ENCODE data around the gene ECI1. TPM values are rescaled to one million over a fixed set of nuclear protein-coding genes. Genes with fewer than 3 reads are reported as not detected.

ECI1 gene
- total and polyA plus RNA-seq, 2 of the 13 experiments (the other 11 are each of a cell fraction or from before 2014, with no cell fraction given), result 82.0 to 102 TPM

DNA sequence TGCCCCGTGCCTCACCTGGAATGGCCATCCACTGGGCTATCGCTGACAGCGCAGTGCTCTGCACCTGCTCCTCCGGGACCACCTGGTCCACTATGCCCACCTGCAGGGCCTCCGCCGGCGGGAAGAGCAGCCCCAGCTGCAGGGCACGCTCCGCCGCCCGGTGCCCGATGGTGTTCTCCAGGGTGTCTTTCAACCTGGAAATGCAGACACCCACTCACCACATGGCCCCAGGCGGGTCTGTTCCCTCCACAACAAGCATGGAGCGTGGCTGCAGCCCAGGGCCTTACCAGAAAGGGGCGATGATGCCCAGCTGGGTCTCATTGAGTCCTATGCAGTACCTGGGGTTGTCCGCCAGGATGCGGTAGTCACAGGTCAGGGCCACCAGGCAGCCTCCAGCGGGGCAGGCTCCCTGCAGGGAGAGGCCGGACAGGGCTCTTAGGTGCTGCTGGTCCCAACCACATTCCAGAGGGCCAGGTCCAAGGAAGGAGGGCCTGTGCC lies 8.3 kb downstream of the ECI1 start:
- peaks cover under 1% of the 10 kb centered on the region for H3K79me2 ChIP-seq (ENCODE audit: insufficient read depth, low read length)
- H3K4me2 ChIP-seq (ENCODE audit: low read depth, low read length), result no peak overlapping the region
- intact Hi-C loops (cut with micrococcal nuclease; ENCODE audit: unreplicated experiment) (no loop called here), in situ Hi-C loops (cut with HindIII; ENCODE audit: extremely low pct_ligation_motif_present, low pct_unique_long_range_greater_than_20kb) (no loop called here)
- no peak overlapping the region for H2AFZ ChIP-seq (ENCODE audit: low read length)
- BruUV-seq (replicated peaks), result no TSS peak
- ChIA-PET POLR2A (interaction anchor here (0.6 kb wide), 1 partner anchor 662 kb away, joined by 3 read pairs; no protein-coding TSS in a partner anchor), CTCF (ENCODE audit: low intra/inter-chr PET ratio, low total read pairs) (no interaction called here)
- H3K27ac ChIP-seq (ENCODE audit: extremely low read length, insufficient read depth, low read length), result no peak overlapping the region
- ATAC-seq (peak; percentile 21), FAIRE-seq (no peak), DNase-seq (ENCODE audit: low spot score) (no peak)
- H3K4me1 ChIP-seq (ENCODE audit: insufficient read depth, low read length), result peaks cover 17% of the 10 kb centered on the region
- TF ChIP-seq AGO2 (optimal IDR thresholded peaks at IDR 0.05; ENCODE audit: low read depth, low read length) (peak; percentile 76), ZNF790 (CRISPR knock-in tag; IDR thresholded peaks at IDR 0.05; ENCODE audit: borderline replicate concordance) (no peak), RBFOX2 (IDR thresholded peaks at IDR 0.05; ENCODE audit: low read depth, low read length) (peak; percentile 40; the same call in 1 of the 2 replicates), ZKSCAN5 (CRISPR knock-in tag; IDR thresholded peaks at IDR 0.05) (no peak), ZBTB33 (CRISPR knock-in tag; IDR thresholded peaks at IDR 0.05) (0 out of 2 replicates have a peak, but pooled peaks have one; percentile 49)
- H3K4me3 ChIP-seq (replicated peaks in 1 of 3; ENCODE audit: insufficient read depth in 1 of 3, low read depth in 2 of 3, low read length in 3 of 3), result no peak overlapping the region
- peaks cover 25 to 47% of the 10 kb centered on the region in 2 experiments; a peak in 4 of 5 replicates for H3K36me3 ChIP-seq (replicated peaks in 1 of 2; ENCODE audit: control insufficient read depth in 1 of 2, insufficient read depth in 2 of 2, low read length in 2 of 2)
- 0 out of 2 replicates have a peak, but pooled peaks cover 2% of the 10 kb centered on the region for H4K20me1 ChIP-seq (ENCODE audit: insufficient read depth, low read length)
- no peak overlapping the region for H3K9ac ChIP-seq (ENCODE audit: insufficient read depth, low read depth, low read length)
- H3K9me3 ChIP-seq (ENCODE audit: low read length), result no peaks in the 10 kb centered on the region
- WGBS (ENCODE audit: low lambda C conversion rate), result 96% methylated on average over 14 of the region's 19 CpGs
- no peaks in the 10 kb centered on the region for H3K27me3 ChIP-seq (ENCODE audit: control insufficient read depth in 1 of 2, insufficient read depth in 2 of 2, low read length in 2 of 2)

DNA sequence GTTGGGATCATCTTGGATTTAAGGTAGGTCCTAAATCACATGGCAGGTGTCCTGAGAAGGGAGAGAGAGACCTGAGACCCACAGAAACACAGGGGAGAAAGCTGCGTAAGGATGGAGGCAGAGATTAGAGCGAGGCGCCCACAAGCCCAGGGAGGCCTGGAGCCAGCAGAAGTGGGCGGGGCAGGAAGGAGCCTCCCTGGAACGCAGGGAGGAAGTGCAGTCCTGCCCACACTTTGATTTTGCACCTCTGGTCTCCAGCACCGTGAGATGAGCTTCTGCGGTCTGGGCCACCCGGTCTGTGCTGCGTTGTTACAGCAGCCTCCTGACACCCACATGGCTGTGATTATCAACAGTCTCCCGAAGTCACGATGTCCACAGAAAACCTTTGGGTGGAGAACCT lies 8.8 kb downstream of the ECI1 start:
- DNase-seq (ENCODE audit: low spot score) (no peak), ATAC-seq (no peak), FAIRE-seq (no peak)
- Histone ChIP-seq H3K4me1 (ENCODE audit: insufficient read depth, low read length) (peaks cover 21% of the 10 kb centered on the region), H3K27ac (ENCODE audit: extremely low read length, insufficient read depth, low read length) (no peak overlapping the region), H3K79me2 (ENCODE audit: insufficient read depth, low read length) (no peaks in the 10 kb centered on the region), H3K27me3 (ENCODE audit: control insufficient read depth in 1 of 2, insufficient read depth in 2 of 2, low read length in 2 of 2) (no peaks in the 10 kb centered on the region), H3K36me3 (replicated peaks in 1 of 2; ENCODE audit: control insufficient read depth in 1 of 2, insufficient read depth in 2 of 2, low read length in 2 of 2) (peaks cover 25 to 47% of the 10 kb centered on the region in 2 experiments; a peak in 4 of 5 replicates), H4K20me1 (ENCODE audit: insufficient read depth, low read length) (0 out of 2 replicates have a peak, but pooled peaks cover 2% of the 10 kb centered on the region), H3K9ac (ENCODE audit: insufficient read depth, low read depth, low read length) (no peak overlapping the region), H3K9me3 (ENCODE audit: low read length) (no peaks in the 10 kb centered on the region), H3K4me2 (ENCODE audit: low read depth, low read length) (no peak overlapping the region), H3K4me3 (replicated peaks in 1 of 3; ENCODE audit: insufficient read depth in 1 of 3, low read depth in 2 of 3, low read length in 3 of 3) (no peak overlapping the region), H2AFZ (ENCODE audit: low read length) (no peak overlapping the region)
- POLR2A ChIA-PET, result interaction anchor here (0.6 kb wide), 1 partner anchor 663 kb away, joined by 3 read pairs; no protein-coding TSS in a partner anchor
- in situ Hi-C loops (cut with HindIII; ENCODE audit: extremely low pct_ligation_motif_present, low pct_unique_long_range_greater_than_20kb), result no loop called here
- WGBS (ENCODE audit: low lambda C conversion rate), result 100% methylated on average over 4 of the region's 11 CpGs
- no TSS peak for BruUV-seq (replicated peaks)
- CTCF ChIA-PET (ENCODE audit: low intra/inter-chr PET ratio, low total read pairs), result no interaction called here
- intact Hi-C loops (cut with micrococcal nuclease; ENCODE audit: unreplicated experiment), result no loop called here
- no peak for TF ChIP-seq TEAD2 (CRISPR knock-in tag; IDR thresholded peaks at IDR 0.05)
- no peak for TF ChIP-seq ZNF878 (CRISPR knock-in tag; IDR thresholded peaks at IDR 0.05)
- TF ChIP-seq ATF1 (CRISPR knock-in tag; IDR thresholded peaks at IDR 0.05), result no peak
- TF ChIP-seq ZMAT3 (CRISPR knock-in tag; conservative IDR thresholded peaks at IDR 0.05), result no peak
- no peak for TF ChIP-seq AKAP8 (CRISPR knock-in tag; IDR thresholded peaks at IDR 0.05)
- TF ChIP-seq TP53 (CRISPR knock-in tag; conservative IDR thresholded peaks at IDR 0.05), result no peak
- TF ChIP-seq HNRNPLL (IDR thresholded peaks at IDR 0.05; ENCODE audit: low read depth, low read length, poor library complexity, severe bottlenecking), result no peak
- TF ChIP-seq PCBP1 (IDR thresholded peaks at IDR 0.05; ENCODE audit: borderline replicate concordance, low read depth, low read length), result no peak
- no peak for TF ChIP-seq JUNB (CRISPR knock-in tag; IDR thresholded peaks at IDR 0.05; ENCODE audit: borderline replicate concordance)
- TF ChIP-seq ZNF709 (CRISPR knock-in tag; IDR thresholded peaks at IDR 0.05), result no peak
- no peak for TF ChIP-seq ZNF816 (CRISPR knock-in tag; IDR thresholded peaks at IDR 0.05; ENCODE audit: borderline replicate concordance)
- no peak for TF ChIP-seq HNRNPL (IDR thresholded peaks at IDR 0.05; ENCODE audit: low read depth, low read length)

Data from HepG2 (cell line).